Stimulated activated CD4-positive, alpha-beta T cell treated with anti-CD3 and anti-CD28 coated beads, Interleukin-1b, Interleukin-23, amount 100 ng/mL, for 24 hours (primary cell): ENCODE results near the gene EIF2B4.
A peak's percentile ranks its signal among the peaks of the same experiment; 100 is the strongest.
"Not testable (repeated sequence)": the region's sequence is repeated elsewhere in the genome, so short reads cannot be mapped to it uniquely, and the experiment has no call there.

ENCODE experiments used
- DNase-seq, 4 experiments: peaks; one replicate each; pipeline ENCODE4 v3.0.0-alpha.2; 2020; ENCODE audit warnings: low read depth in 4 of 4, low spot score in 1 of 4

The EIF2B4 gene

DNA sequence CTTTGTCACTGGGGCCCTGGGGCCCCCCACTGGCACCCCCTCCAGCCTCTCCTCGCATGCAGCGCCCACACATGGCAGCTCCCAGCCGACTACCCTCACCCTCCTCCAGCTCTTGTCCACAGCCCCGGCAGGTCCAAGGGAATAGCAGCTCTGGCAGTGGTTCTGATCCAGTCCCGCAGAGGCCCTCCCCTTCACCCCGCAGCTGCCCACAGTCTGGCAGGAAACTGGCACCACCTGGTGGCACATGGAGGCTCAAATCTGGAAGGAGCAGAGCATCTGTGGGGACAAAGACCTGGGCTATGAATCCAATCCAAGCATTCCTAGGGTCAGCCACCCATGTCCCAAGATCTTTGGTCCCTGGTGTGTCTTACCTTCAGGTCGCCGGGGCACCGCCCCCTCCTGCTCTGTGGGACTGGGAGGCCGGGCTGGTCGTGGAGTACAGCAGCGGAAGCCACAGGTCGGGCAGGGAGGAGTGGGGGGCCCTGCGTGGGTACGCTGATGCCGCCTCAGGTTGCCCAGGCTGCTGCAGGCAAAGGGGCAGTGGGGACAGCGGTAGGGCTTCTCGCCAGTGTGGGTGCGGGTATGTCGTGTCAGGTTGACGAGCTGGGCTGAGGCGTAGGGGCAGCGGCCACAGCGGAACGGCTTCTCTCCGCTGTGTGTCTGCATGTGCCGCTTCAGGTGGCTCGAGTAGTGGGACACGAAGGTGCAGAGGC is 8.1 kb upstream of the EIF2B4 start:
- DNase-seq: no peak

DNA sequence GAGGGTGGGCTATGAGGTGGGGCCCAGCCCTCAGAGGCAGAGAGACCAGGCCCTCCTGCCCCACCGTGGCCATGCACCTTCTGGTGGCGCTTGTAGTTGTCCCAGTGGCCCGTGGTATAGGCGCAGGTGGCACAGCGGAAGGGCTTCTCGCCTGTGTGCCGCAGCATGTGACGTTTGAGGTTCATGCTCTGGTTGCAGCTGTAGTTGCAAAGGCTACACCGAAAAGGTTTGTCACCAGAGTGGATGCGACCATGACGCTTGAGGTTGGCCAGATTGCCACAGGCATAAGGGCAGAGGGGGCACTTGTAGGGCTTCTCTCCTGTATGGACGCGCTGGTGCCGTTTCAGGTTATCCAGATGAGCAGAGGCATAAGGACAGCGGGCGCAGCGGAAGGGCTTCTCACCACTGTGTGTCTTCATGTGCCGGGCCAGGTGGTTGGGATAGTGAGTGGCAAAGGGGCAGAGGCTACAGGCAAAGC is 7.5 kb upstream of the EIF2B4 start:
- DNase-seq: no peak

DNA sequence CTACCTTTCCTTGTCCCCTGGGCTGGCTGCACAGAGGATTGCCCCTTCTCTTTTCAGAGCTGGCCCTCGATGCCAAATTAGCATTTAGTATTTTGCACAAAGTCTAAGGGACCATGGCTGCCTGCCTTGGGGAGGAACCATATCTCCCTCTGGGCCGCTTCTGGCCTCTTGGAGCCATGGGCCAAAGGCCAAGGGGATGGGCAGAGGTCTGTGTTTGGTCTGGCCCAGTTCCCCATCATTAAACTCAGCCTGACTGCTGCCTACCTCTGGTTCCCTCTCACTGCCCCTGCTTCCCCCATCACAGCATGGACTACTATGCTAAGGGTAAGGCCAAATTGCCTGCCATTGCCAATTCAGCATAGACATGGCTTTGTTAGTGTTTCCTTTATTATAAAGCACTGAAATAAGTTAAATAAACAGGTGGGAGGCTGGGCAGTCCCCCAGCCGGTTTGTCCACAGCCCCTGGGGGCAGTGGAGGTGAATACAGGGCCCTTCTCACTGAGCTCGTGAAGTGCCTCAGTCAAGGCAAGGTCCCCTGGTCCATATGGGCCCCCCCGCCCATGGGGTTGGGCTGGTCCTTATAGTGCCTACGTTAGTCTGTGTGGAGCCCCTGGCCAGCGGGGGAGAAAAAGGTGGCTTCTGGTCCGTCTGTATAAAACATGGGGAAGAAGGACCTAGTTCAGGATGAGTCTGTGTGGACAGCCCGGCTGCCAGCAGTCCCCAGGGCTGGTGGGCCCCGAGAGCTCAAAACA is 6.9 kb upstream of the EIF2B4 start:
- no peak for DNase-seq

DNA sequence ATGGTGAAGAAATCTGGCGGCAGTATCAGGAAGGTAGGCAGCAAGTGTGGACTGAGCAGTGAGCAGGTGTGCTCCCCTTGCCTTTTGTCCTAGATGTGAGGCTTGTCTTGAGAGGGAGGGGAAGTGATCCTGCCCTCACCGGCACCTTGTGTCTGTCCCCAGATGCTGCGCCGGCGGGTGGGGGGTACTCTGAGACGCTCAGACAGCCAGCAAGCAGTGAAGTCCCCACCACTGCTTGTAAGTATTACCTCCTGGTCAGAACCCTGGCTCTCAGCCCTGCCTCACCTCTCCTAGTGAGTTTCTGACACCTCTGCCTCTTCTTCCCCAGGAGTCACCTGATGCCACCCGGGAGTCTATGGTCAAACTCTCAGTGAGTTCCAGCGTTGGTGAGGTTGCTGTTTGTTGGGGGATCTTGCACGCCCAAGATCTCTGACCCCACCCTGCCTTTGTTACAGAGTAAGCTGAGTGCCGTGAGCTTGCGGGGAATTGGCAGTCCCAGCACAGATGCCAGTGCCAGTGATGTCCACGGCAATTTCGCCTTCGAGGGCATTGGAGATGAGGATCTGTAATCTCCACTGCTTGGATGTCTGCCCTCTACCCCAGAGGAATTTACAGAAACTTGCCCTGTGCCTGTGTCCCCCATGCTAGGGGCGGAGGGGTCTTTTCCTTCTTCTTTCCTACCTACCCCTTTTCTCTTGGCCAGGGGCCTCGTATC is 6.2 kb upstream of the EIF2B4 start:
- no peak for DNase-seq

DNA sequence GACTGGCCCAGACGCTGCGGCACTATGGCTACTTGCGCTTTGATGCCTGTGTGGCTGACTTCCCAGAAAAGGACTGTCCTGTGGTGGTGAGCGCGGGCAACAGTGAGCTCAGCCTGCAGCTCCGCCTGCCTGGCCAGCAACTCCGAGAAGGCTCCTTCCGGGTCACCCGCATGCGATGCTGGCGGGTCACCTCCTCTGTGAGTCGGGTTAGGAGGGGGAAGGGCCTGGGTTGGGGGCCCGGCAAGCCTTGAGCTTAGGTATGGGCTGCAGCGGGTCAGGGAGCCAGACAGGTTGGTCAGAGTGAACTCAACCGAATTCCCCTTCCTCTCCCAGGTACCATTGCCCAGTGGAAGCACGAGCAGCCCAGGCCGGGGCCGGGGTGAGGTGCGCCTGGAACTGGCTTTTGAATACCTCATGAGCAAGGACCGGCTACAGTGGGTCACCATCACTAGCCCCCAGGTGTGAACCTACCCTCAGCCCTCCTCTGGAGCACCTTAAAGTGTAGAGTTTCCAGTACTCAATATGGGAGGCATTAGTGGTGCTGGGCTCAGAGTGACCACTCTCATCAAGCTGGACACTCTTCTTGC is 5.5 kb upstream of the EIF2B4 start:
- no peak for DNase-seq

DNA sequence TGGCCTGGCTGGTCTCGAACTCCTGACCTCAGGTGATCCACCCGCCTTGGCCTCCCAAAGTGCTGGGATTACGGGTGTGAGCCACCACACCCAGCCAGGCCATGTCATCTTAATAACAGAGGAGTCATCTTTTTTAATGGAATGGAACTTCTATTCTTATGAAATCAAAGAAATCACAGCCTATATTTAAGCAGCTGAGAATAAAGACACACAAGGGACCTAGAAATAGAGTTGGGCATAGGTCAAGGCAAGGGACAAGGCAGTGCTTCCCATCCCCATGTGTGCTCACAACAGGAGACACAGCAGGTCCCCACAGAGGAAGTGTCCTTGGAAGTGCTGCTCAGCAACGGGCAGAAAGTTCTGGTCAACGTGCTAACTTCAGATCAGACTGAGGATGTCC is 3.4 kb upstream of the EIF2B4 start:
- DNase-seq: no peak

DNA sequence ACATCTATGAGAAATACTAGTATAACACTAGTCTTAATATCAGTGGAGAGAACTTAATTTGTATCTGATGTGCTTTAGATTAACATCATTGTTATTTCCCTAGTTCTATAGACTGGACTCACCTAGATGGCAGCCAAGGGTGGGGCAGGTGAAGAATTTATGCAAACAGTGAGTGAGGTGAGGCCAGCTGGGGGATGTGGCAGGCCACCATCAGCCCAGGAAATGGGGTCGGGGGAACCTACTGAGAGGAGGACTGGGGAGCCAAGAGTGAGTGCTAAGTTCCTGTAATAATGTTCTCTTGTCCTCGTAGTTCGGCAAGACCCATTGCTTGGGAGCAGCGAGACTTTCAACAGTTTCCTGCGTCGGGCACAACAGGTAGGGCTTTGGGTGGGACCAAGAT is 2.8 kb upstream of the EIF2B4 start:
- DNase-seq: no peak

DNA sequence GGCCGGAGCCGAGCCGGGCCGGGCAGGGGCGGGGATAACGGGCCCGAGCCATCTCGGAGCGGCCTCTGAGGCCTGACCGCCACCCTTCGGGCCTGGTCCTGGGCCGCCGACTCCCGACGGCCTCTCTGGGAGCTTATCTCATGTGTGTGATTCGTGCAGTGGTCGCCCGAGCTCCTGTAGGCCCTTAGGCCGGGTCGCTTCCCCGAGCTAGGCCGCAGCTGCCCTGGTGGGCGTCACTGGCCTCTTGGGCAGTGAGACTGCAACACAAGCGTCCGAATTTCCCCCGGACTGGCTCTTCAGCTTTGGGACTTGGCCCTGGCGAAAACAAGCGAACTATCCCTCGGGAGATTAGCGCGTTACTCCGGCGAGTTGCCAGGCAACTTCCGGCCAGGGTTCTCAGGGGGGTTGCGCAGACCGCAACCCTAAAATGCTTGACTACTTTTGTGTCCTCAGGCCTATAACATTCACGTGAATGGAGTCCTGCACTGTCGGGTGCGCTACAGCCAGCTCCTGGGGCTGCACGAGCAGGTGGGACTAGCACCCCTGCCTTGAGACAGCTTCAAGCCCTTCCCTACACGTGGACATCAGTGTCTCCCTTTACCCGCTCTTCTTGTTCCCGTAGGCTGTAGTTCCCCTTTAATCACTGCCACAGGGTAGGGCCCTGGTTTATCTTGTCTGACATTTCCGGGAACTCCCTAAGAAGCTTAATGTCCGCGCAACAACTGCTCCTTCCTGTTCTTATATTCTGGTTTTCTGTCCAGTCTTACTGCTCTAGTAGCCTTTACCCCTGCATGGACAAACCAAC is 880 bp upstream of the EIF2B4 start:
- no peak for DNase-seq

DNA sequence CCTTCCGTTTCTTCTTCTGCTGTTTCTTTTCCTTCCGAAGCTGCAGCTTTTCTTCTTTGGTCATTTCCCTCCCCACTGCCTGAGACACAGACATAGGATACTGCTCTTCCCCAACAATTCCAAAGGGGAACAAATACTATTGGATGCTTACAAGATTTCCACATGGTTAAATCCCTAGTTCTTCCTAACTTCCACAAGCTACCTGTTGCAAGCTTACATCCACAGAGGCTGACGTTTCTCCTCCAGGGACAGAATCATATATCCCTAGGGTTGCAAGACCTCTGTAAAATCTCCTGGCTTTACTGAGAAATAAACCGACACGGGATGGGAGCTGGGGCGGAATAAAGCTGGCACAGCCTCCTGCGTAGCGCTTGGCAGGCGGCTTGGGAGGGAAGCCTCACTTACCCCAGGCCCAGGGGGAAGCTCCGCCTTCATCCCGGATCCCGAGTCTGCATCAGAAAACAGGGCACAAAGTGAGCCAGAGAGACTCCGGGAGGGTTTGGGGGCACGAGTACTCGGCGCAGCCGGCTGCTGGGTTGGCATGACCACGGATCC is 590 bp downstream of the EIF2B4 start:
- peak in 1 of 4 experiments; percentile 21 for DNase-seq

DNA sequence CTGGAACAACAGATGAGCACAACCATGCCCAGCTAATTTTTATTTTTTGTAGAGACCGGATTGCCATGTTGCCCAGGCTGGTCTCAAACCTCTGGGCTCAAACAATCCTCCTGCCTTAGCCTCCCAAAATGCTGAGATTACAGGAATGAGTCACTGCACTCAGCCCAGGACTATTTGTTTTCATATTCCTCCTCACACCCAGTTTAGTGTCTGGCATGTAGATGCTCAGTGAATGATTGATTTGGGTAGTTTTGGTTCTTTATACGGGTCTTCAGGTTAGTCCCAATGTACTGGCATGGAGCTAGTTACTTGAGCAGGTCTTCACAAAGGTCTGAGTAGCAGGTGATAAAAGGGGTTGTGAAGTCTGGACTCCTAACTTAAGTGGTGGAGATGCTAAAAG is 6.2 kb downstream of the EIF2B4 start:
- DNase-seq: no peak

DNA sequence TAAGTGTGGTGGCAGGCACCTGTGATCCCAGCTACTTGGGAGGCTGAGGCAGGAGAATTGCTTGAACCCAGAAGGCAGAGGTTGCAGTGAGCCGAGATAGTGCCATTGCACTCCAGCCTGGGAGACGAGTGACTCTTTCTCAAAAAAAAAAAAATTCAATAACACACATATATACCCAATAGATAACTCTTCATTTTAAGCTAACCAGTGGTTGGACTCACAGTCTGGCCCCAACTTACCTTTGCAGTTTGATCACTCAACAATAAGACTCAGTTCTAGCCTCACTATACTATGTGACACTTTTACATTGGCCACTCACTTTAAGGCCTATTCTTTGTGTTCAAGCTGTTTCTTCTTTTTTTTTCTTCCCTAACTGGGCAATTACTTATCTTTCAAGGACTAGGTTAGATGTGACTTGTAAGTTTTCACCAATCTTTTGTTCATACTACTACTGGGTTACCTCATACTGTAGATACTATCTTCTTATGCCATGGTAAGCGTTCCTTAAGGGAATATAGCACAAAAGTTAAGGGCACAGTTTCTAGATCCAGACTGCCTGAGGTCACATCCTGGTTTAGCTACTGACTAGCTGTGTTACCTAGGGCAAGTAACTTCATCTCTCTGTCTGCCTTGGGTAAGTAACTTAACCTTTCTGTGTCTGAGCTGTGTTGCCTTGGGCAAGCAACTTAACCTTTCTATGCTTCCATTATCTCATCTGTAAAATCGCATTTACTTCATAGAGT is 7.3 kb downstream of the EIF2B4 start:
- no peak for DNase-seq

DNA sequence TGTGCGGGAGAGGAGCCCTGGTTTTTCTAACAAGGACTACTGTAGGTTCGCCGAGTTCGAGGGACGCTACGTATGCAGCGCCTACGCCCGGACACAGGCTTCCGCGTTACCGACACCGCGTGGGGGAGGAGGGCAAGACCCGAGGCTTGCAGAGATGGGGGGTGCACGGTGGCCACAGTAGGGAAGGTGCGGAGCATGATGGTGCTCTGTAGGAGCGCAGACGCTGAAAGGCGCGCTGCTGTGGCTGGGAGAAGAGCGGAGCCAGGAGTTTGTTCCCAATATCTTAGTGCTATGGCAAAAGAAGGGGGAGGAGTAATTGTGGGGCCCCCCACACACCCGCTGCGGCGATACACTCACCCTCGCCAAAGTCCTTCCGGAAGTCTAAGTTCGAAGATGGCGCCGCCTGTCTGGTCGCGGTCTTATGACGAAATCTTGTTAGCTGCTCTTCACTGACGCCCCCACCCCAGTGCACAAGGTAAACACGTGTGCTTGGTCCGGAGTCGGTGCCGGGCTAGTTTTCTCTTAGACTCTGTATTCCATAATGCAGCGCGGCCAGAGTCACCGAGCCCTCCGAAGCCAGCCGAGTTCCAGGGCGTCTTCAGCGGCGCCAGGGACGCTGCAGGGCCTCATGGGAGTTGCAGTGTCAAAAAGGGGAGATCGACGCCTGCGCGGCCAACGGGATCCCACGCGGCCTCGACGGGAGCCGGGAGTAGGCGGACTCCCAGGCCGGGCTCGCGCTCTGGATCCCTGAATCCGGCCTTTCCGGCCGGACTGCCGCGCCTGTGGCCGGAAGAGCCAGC is 13.6 kb downstream of the EIF2B4 start, which contains the start of gene GTF3C2:
GTF3C2 (minus strand) TSS at position 383 of the 800 bp plus-strand sequence. CDS start 13,210 bp downstream, outside the sequence.
- DNase-seq: peak; percentile 80 to 86 (median 86)

DNA sequence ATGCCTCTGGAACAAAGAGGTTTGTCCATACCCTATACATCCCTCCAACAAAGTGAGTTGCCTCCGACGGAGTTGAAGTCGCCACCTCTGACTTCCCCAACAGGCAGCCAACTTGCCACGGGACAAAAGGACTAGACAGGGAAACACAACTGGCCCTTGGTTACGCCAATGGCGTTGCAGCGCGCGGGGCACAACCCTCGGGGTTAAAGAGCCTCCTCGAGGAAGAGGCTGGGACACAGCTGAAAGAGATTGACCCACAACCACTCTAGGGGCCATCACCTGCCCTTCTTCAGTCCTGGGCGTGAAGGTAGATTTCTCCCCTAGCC is 14.1 kb downstream of the EIF2B4 start:
- no peak for DNase-seq

DNA sequence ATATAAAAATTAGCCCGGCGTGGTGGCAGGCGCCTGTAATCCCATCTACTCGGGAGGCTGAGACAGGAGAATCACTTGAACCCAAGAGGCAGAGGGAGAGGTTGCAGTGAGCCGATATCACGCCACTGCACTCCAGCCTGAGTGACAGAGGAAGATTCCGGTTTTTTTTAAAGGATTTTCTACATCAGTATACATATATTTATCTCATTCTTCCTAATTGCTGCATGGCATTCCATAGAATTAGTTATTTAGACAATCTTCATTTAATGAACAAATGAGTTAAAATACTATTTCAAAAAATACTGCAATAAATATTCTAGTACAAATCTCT is 15.6 kb downstream of the EIF2B4 start:
- no peak for DNase-seq

DNA sequence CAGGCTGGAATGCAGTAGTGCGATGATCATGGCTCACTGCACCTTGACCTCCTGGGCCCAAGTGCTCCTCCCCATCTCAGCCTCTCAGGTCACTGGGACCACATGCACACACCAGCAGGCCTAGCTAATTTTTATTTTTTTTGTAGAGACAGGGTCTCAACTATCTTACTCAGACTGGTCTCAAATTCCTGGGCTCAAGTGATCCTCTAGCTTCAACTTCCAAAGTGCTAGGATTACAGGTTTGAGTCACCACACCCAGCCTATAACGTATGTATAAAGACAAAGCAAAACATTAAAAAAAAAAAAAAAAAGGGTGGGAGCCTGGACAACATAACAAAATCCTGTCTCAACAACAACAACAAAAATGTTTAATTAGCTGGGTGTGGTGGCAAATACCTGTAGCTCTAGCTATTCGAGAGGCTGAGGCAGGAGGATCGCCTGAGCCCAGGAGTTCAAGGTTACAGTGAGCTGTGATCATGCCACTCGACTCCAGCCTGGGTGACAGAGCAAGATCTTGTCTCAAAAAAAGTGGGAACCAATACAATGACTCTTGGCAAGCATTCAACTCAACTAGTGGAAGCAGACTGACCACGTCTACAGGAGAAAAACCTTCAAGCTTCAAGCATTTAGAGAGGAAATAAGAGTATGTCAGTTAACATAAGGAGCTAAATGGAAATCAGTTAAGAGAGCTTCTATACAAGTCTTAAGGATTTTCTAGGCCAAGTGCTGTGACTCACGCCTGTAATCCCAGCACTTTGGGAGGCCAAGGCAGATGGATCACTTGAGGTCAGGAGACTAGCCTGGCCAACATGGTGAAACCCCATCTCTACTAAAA is 16.2 kb downstream of the EIF2B4 start:
- DNase-seq: no peak

DNA sequence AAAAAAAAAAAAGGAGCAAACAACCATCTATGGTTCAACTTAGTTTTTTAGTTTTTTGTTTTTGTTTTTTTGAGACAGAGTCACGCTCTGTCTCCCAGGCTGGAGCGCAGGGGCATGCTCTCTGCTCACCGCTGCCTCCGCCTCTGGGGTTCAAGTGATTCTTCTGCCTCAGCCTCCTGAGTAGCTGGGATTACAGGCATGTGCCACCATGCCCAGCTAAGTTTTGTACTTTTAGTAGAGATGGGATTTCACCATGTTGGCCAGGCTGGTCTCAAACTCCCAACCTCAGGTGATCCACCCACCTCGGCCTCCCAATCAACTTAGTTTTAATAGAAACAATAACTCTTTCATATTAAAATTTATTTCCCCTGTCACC is 16.8 kb downstream of the EIF2B4 start:
- DNase-seq: not testable (repeated sequence)

DNA sequence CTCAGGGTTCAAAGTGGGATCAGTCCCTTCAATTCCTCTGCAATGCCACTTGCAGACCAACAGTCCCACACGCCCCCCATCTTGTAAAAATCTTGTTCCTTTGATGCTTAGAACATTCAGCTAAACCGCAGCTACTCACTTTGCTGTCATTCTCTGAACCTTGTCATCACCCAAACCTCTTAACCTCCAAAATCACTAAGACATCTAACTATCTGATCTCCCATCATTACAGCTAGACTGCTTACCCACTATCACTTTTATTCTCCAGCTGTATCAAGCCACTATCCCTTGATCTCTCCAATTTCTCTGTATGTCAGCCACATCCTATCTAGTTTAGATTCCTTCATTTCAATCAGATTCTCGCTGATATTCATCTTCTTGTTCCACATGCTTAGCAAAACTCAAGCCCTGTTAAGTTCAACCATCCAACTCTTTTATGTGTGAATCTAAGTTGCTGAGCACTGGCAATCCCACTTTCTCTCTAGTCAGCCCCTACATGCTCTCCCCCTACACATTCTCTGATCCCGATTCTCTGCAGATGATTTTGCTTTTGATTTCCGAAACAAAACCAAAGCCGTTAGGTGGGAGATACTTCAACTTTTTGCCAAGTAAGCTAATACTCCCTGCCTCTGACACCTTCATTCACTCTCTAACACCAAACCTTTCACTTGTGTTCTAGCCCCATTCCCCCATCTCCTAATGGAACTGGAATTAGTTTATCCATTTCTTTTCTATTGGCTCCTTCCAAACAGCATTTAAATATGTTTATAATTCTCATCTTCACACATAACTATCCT is 18.1 kb downstream of the EIF2B4 start:
- DNase-seq: no peak
